GM19328 (cell line): ENCODE measurements around the gene C1QTNF8.

ENCODE experiments used
- ATAC-seq: cut with Tn5 transposase; IDR thresholded peaks from one replicate; pipeline ENCODE4 v1.9.1; 2021; ENCODE audit warnings: mild to moderate bottlenecking, moderate library complexity; ENCODE audit not compliant: unreplicated experiment

Gene C1QTNF8

DNA sequence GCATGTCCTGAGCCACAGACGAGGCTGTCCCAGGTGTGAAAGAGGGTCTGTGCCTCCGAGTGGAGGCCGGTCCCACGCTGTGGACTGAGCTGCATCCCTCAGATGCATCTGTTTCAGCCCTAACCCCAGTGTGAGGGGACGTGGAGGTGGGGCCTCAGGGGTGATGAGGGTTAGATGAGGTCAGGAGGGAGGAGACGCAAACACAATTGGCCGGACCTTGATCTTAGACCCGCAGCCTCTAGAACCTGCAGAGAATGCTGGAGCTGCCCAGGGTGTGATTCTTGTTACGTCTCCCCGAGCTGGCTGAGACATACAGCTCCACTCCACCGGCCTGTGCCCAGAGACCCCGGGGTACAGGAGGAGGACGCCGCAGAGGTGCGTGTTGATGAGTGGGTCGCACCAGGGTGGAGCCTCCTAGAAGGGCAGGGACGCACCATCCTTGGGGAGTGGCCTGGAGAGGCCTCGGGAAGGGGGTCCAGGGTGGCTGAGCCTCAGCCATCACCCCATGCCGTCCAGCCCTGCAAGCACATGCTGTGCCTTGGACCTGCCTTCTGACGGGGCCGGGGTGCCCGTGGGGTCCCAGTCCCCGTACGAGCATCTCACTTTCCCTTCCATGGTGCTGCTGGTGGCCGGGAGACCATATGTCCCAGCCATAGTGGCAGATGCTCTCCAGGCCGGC is 16.6 kb upstream of the C1QTNF8 start:
- no peak for ATAC-seq

DNA sequence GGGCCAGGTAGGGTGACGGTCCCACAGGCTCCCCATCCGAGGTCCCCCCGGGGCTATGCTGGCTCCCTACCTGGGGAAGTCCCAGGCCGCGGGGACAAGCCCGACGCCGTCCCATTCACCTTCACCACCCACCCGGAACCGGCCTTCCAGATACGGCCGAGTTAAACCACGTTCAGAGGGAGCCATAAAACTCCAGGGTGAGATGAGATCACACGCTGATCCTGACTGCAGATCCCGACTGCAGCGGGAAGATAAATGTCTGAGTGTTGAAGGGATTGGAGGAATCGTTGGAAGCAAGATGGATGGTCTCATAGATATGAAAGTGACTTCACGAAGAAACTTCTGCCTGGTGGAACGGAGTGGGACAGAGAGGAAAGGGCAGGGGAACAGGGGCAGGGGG is 13.6 kb upstream of the C1QTNF8 start:
- ATAC-seq = no peak

DNA sequence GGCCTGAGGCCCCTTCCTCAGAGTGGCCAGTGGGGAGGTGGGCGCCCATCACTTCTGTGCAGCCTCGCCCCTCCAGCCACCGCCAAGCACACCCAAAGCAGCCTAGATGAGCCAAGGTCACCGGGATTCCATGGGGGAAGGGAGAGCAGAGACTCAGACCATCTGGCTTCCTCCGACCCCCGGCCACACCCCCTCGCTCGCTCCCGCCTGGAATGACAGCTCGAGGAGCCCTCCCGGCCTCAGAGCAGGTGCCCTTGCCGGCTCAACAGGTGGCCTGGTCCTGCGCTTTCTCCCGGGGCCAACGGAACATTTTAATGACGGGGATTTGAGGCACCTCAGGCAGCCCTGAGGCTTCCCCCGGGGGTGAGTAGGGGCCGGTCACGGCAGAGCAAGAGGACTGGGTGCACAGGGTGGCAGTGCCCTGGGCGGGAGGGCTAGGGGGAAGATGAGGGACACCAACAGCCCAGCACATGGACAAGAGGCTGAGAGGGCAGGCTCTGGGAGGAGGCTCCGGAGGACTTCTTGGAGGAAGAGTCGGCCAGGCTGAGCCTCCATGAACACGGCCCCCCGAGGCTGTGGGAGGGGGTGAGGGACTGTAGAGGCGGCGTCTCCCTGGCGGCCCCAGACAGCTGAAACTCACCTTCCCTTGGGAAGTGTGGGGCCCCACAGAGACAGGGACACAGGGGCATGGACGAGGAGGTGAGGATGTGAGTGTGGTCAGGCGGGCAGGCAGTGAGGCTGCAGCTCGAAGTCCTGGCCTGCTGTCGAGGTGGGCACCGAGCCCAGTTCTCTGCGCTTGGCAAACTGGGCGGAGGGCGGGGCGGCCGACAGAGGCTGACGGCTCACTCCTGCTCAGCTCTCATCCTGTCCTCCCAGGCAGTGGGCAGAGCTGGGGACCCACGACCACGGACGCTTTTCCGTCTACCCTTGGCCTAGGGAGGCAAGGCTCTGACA is 12.5 kb upstream of the C1QTNF8 start:
- ATAC-seq = no peak

DNA sequence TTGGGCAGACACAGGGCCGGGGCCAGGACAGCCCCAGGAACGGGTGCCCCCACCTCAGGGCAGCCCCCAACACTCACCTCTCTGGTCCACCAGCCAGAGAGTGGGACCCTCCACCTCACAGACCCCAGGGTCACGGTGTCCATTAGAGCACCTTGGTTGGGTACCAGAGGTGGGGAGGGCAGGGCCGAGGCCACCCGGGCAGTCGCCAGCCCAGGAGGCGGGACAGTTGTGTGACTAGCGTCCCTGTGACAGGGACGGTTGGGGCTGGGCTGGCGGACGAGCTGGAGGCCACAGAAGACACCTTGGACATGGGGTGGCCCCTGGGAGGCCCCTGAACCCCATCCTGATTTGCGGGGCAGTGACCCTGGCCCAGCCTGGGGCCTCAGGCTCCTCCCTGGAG is 11.7 kb upstream of the C1QTNF8 start:
- no peak for ATAC-seq

DNA sequence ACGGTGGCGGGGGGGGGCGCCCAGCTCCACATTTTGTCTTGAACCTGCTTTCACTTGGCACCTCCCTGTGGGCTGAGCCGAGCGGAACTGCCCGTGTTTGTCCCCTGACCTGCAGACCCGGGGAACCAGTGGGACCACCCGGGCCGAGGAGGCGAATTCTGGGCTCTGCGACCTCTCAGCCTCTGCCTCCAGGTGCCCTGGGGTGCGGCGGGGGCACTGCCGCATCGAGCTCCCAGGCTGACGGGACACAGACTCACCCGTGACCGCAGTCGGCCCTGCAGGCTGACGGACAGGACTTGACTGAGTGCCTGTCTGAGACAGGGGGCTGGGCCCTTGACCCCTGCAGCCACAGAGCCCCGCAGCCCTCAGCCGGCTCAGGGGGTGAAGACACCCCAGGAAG is 11.1 kb upstream of the C1QTNF8 start:
- no peak for ATAC-seq

DNA sequence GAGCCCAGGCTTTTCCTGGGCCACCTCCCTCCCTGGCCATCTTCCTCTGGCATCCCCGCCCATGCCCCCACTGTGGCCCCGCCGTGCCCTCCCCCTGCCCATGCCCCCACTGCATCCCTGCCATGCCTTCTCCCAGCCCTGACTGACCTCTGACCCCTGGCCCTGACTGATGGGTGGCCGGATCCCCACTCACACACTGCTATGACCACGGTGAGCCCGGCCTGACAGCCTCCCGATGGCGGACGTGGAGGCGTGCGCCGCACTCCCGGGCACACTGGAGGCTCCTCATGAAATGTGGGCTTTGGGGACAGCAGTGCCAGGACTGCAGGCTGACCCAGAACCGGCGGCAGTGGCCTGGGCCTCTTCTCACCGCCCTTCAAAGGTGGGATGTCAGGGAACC is 10.6 kb upstream of the C1QTNF8 start:
- no peak for ATAC-seq

DNA sequence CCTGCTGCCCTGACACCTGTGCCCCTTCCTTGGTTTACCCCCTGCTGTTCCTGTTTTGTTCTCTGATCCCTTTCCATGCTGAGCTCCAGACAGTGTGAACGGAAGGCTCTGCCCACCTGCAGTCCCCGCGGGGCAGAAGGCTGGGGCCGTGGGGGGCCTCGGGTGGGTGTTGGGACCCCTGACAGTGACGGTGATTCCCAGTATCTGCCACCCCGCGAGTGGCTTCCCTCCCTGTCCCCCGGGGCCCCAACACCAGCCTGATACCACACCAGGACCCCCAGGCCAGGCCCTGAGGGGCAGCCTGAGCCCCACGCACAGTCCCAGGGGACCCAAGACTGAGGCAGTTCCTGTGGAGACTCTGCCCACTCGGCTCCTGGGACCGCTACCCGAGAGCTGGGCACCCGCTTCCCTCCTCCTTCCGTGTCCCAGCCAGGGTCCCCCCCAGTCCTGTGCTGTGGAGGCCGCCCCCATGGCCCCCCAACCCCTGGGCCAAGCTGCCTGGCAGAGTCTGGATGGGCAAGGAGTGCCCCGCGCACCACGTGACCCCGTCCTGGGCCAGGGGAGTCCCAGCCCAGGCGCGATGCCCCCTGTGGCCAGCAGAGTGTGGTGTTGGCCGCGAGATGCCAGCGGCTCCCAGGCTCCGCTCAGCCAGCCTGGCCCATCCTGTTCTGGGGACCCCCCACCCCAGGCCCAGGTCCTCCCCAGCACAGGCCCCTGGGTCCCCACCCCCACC is 10.0 kb upstream of the C1QTNF8 start:
- ATAC-seq = no peak

DNA sequence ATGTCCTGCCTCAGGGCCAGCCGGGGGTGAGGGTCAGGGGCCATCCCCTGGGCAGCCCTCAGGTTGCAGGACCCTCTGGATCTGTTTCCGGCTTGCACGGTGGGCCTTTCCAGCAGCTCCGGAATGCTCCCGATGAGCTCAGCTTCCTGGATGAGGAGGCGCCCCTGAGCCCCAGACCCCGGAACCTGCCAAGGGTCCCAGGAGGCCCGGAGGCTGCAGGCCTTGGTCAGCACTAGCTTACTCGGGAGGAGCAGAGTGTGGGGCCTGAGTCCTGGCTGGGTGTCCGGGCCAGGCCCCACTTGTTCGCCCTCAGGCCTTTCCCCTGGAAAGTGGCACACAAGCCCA is 7.6 kb upstream of the C1QTNF8 start:
- ATAC-seq = no peak

DNA sequence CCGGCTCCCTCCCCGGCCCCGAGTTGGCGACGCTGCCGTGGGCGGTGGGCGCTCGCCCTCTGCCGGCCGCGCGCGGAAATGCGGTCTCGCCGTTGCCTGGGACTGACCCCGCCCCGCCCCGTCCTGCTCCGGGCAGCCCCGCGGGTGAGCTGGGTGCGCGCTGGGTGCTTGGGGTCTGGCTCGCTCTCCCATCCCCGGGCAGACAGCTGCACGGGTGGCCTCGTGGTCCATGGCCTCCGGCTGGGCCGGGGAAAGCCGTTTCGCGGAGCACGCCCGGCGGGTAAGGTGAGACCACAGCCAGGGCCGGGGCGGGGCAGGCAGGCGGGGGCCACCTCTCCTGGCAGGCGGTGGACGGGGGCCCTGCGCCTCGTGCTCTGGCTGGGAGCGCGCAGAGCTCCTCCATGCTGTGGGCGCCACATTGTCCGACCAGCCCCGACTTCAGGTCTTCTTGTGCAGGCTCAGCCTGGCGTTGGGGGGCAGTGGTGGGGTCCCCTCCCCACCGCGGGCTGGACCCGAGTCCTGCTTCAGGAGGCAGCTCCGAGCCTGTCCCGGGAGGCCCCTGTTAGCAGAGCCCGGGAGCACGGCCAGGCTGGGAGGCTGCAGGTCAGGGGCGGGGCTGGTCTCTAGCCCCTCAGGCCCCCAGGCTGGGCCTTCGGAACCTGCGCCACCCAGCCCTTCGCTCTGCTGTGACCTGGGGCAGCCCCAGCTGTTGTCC is 7.0 kb upstream of the C1QTNF8 start:
- ATAC-seq = no peak

DNA sequence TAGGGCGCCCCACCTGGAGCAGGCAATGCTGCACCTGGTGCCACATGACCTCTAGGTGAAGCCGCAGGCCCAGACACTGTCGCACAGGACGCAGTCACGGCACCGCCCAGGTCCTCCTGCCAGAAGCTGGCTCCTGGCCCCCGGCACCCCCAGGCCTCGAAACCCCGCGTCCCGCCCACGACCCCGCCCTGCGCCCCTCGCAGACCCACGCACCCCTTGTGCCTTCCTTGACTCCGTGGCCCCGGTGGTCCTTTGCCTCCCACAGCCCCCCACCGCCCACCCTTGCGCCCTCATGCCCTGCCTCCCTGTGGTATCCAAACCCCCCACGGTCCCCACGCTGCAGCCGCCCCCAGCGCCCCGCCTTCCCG is 6.3 kb upstream of the C1QTNF8 start:
- ATAC-seq = no peak

DNA sequence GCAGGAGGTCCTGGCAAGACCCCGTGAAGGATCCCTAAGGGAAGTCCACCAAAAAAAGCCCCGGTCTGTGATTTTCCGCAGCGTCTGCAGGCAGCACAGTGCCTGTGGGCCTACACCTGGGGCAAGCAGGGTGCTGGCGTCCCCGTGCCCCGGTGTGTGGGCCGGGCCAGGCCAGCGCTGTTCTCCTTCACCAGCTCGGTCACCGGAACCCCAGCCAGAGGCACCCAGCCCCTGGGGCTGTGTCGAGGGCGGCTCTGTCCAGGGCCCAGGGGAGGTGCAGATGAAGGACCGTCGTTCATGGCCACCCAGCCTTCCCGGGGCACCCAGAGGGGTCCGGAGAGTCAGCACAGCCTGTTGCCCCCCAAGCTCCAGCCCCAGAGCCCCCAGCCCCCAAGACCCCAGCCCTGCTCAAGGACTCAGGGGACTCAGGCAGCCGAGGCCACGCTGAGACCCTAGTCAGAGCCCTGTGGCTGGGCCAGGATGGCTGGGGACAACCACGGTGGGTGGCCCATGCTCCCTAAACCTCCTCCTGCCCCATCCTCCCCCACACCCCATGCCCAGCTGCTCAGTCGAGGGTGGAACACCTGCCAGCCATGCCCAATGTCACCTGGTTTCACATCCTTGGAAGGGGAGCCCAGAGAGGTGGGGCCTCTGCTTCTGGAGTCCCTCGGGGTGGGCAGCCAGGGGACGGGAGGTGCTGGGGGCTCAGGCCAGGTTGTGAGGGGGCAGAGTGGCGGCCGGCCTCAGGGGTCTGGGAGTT is 5.7 kb upstream of the C1QTNF8 start:
- ATAC-seq = no peak

DNA sequence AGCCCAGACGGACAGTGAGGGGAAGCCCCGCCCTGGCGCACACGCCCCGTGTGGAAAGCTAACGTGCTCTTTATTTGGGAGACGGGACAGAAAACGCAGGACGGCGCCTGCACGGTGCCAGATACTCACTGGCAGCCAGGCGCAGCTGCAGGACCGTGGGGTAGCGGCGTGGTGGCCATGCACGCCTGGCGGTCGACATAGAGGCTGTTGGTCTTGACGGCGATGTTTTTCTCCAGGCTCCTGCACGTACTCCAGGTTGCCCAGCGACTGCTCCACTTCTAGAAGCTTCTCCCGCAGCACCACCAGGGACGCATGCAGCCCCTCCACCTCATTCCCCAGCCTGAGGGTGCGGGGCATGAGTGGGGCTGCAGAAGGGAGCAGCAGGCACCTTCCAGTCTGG is 5.1 kb upstream of the C1QTNF8 start:
- no peak for ATAC-seq

DNA sequence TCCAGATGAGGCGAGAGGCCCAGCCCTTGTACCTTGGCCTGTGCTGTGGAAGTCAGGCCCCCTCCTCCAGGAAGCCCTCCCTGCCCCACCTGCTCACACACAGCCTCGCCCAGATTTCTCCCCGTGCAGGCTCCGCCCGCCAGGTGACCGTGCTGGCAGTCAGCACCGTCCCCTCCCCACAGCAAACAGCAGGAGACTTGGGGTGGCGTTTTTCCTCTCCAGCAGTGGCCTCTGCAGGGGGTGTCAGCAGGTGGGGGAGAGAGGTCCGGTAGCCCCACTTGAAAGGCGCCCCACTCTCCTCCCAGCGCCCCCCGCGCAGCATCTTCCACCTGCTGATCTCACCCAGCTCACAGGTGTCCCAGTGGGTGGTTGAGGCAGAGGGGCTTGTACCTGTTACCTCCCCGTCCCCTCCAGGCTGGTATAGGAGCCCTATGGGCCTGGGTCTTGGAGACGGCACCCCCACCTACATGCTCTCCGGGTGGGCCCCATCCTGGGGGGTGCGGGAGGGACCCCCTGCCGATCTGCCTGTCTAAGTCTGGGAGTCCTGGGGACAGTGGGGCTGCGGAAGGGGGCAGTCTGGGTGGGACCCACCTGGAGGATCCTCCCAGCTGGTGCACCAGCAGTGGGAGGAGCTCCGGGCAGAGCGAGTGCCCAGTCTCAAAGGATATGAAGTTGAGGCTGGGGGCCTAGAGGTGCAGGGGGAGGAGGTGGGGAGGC is 4.2 kb upstream of the C1QTNF8 start:
- no peak for ATAC-seq

DNA sequence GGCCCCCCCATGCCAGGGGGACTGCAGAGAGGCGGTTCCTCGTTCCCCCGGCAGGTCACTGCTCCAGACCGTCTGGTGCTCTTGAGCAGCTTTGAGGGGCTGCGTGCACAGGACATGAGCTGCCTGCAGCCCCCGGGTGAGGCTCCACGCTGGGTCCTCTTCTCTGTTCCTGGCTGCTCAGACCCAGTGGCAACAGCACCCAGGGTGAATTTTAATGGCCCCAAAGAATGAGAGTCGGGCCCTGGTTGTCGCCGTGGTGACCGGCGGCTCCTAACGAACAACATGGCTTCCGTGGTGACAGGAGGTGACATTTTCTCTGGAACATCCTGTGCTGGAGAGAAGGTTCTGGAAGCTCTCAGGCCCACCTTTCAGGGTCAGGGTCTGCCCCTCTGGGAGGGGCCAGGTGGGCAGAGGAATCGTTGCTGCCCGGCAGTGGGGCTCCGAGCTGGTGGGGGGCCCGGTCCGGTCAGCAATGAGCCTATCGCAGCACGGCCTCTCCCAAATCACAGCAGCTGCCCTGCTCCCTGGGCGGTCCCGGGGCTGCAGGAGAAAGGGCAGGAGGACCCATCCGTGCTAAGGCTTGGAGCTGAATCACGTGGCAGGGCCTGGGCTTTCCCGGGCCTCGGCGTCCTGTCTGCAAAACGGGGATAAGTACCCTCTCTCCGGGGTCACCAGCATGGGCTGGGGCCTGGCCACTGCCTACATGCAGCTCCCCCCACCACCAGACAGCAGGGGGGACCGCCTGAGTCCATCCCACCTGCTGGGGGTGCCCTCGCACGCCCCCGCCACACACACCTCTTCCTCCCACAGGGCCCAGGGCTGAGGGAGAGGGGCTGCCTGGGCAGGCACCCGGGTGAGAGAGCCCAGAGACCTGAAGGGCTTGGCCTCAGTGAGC is 3.4 kb upstream of the C1QTNF8 start:
- no peak for ATAC-seq

DNA sequence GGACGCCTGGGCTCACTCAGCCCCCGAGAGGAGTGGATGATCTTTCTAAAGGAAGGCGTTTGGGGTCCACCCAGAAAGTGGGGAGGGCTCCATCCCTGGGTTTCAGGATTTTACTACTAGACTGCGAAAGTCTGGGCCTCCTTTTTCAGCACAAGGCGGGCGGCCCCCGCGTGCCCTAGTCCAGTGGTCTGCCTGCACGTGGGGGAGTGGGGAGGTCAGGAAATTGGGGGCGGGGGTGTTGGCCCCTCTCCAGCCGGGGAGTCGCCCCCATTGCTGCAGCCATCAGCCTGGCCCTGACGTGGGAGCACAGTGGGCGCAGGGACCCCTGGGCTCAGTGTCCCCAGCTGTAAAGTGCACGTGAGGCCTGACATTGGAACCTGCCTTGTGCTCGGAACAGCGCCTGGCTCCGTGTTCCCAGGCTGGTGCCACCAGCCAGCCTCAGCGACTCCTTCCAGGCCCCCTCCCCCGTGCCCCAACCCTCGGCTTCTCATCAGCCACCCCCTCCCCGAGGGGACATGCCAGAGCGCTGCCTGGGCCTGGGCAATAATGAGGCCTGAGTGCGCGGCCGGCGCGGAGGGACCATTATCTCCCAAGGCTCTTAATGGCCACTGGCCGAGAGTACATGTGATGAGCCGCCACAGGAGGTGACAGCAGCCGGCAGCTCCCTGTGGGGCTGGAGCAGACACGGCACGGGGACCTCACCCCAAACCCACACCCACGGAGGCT is 2.4 kb upstream of the C1QTNF8 start:
- no peak for ATAC-seq

DNA sequence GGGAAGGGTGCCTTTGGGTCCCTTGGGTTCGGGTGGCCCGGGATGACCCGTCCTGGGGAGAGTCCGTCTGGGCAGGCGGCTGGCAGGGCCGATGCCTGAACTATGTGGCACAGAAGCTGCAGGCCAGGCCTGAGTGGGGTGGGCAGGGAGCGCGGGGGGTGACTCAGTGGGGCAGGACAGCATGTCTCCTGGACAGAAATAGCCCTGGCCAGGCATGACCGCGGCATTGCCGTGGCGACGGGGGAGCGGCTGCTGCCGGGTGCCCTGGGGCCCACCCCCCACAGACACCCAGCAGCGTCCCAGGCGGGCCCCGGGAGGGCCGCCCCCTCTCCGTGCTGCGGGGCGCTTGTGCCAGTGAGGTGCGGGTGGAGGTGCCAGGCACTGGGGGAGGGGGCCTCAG is 1.8 kb upstream of the C1QTNF8 start:
- no peak for ATAC-seq

DNA sequence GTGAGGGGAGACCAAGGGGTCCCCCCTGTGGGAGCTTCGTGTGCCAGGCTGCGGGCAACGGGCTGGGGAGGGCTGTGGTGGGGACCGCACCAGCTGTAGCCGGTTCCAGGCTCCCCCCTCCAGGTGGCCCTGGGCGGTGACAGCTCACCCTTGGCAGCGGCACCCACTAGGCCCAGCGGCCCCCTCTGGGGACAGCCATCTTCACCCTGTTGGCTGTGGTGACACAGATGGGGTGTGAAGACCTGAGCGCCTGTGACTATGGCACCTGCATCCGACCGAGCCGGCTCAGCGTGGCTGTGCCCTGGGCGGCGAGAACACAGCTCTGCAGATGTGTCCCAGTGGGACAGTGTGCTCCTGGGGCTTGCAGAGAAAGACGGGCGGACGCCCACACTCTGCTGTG is 1.1 kb upstream of the C1QTNF8 start:
- no peak for ATAC-seq
